GM12878 (cell line): ENCODE results near the gene RNASE9. TPM values are rescaled to one million over a fixed set of nuclear protein-coding genes. Genes with fewer than 3 reads are reported as not detected.

Source experiments
- HDAC6 ChIP-seq: fragments of 200-600 bp; sonication (generic); IDR thresholded peaks from one replicate; pipeline ENCODE4 v1.8.0; 2017; ENCODE audit warnings: antibody characterized with exemption; ENCODE audit not compliant: unreplicated experiment
- KAT2A ChIP-seq: conservative IDR thresholded peaks from 2 replicates; pipeline ENCODE4 v1.6.1; 2011; ENCODE audit warnings: low read depth, low read length; ENCODE audit not compliant: control insufficient read depth
- KLF5 ChIP-seq: fragments of 450-650 bp; IDR thresholded peaks from 2 replicates; pipeline ENCODE4 v1.6.1; 2014; ENCODE audit warnings: mild to moderate bottlenecking; ENCODE audit not compliant: partially characterized antibody
- NR2F1 ChIP-seq: fragments of 450-650 bp; conservative IDR thresholded peaks from 2 replicates; pipeline ENCODE4 v1.6.1; 2017; ENCODE audit warnings: mild to moderate bottlenecking
- SPI1 ChIP-seq: IDR thresholded peaks from 2 replicates; pipeline ENCODE4 v1.6.1; 2011; ENCODE audit warnings: low read depth, mild to moderate bottlenecking, low read length, moderate library complexity, borderline replicate concordance; ENCODE audit not compliant: insufficient read depth
- TCF7 ChIP-seq: IDR thresholded peaks from 2 replicates; pipeline ENCODE4 v1.6.1; 2014; ENCODE audit warnings: antibody characterized with exemption, borderline replicate concordance
- WRNIP1 ChIP-seq: IDR thresholded peaks from 2 replicates; pipeline ENCODE4 v1.6.1; 2011; ENCODE audit warnings: low read depth, low read length, improper control_type of control experiment, borderline replicate concordance
- ZSCAN29 ChIP-seq: fragments of 450-650 bp; IDR thresholded peaks from 2 replicates; pipeline ENCODE4 v1.6.1; 2017; ENCODE audit warnings: mild to moderate bottlenecking, moderate library complexity
- polyA plus RNA-seq, 11 experiments: library from polyadenylated mRNA; depleted of rRNA in 4 of 11; unstranded in 6 of 11; stranded (reverse) in 5 of 11; fragments of >200 nt; fragmentation: Nextera tagmentation in 4 of 11; fragmentation: Illumina TruSeq in 1 of 11; extraction: Ambion mirVana in 4 of 11; extraction: Trizol in 1 of 11; gene quantifications; 1 replicate in 1 of 11; 2 replicates in 10 of 11; pipeline versions ENCODE4 v1.2.1 to v1.2.3, GENCODE V29; 2011 to 2016; ENCODE audit warnings: inconsistent platforms in 2 of 11, missing spikeins in 2 of 11, low read depth in 1 of 11
- total RNA-seq, 4 experiments: library from RNA; depleted of rRNA in 3 of 4; stranded (reverse); fragments of >200 nt in 3 of 4; fragmentation: Illumina TruSeq in 1 of 4; extraction: Trizol in 1 of 4; gene quantifications; 2 replicates each; pipeline versions ENCODE4 v1.2.1 to v1.2.3, GENCODE V29; 2013 to 2021
- TF ChIP-seq, protein P1 (sequence below): IDR thresholded peaks from 2 replicates; pipeline ENCODE4 v1.6.1; 2012; ENCODE audit warnings: improper control_type of control experiment, low read depth, low read length; ENCODE audit not compliant: insufficient replicate concordance
- TF ChIP-seq, protein P2 (sequence below): fragments of 450-650 bp; IDR thresholded peaks from 2 replicates; pipeline ENCODE4 v1.6.1; 2016; ENCODE audit warnings: mild to moderate bottlenecking

Gene RNASE9
- total and polyA plus RNA-seq, 10 of the 15 experiments (the other 5 are each of a cell fraction or from before 2014, with no cell fraction given): not detected

DNA sequence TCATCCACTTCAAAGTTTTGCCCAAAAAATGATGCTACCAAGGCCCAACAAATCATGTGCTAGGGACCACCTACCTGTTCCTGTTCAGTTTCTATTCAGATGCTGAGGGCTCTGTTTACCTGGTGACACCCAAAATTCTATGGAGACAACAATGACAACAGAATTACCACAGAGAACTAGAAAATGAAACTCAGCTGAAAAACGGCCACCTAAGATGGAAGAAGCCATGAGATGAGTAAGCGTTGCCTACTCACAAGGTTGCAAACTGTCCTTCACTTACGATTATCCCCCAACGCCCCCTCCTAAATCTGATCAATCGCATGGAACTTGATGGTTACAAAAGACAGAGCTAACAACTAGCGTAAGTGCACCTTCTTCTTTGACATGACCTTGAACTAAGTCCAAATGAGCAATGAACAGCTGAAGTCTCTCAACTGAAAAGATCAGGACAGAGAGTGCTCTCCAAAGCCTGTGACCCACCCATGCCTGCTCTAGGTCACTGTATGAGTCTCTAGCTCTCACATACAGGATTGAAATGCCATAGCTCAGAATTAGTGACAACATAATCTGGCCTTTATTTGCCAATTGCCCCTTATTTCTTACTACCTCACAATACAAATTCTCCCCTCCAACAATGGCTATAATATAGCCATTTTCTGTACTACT, 26.8 kb upstream of the RNASE9 start, which contains the start of gene RNASE11 (continued):
- TF ChIP-seq, protein P1, sequence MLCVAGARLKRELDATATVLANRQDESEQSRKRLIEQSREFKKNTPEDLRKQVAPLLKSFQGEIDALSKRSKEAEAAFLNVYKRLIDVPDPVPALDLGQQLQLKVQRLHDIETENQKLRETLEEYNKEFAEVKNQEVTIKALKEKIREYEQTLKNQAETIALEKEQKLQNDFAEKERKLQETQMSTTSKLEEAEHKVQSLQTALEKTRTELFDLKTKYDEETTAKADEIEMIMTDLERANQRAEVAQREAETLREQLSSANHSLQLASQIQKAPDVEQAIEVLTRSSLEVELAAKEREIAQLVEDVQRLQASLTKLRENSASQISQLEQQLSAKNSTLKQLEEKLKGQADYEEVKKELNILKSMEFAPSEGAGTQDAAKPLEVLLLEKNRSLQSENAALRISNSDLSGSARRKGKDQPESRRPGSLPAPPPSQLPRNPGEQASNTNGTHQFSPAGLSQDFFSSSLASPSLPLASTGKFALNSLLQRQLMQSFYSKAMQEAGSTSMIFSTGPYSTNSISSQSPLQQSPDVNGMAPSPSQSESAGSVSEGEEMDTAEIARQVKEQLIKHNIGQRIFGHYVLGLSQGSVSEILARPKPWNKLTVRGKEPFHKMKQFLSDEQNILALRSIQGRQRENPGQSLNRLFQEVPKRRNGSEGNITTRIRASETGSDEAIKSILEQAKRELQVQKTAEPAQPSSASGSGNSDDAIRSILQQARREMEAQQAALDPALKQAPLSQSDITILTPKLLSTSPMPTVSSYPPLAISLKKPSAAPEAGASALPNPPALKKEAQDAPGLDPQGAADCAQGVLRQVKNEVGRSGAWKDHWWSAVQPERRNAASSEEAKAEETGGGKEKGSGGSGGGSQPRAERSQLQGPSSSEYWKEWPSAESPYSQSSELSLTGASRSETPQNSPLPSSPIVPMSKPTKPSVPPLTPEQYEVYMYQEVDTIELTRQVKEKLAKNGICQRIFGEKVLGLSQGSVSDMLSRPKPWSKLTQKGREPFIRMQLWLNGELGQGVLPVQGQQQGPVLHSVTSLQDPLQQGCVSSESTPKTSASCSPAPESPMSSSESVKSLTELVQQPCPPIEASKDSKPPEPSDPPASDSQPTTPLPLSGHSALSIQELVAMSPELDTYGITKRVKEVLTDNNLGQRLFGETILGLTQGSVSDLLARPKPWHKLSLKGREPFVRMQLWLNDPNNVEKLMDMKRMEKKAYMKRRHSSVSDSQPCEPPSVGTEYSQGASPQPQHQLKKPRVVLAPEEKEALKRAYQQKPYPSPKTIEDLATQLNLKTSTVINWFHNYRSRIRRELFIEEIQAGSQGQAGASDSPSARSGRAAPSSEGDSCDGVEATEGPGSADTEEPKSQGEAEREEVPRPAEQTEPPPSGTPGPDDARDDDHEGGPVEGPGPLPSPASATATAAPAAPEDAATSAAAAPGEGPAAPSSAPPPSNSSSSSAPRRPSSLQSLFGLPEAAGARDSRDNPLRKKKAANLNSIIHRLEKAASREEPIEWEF: no peak
- no peak for TF ChIP-seq KLF5
- no peak for TF ChIP-seq WRNIP1
- no peak for TF ChIP-seq HDAC6
- TF ChIP-seq, protein P2, sequence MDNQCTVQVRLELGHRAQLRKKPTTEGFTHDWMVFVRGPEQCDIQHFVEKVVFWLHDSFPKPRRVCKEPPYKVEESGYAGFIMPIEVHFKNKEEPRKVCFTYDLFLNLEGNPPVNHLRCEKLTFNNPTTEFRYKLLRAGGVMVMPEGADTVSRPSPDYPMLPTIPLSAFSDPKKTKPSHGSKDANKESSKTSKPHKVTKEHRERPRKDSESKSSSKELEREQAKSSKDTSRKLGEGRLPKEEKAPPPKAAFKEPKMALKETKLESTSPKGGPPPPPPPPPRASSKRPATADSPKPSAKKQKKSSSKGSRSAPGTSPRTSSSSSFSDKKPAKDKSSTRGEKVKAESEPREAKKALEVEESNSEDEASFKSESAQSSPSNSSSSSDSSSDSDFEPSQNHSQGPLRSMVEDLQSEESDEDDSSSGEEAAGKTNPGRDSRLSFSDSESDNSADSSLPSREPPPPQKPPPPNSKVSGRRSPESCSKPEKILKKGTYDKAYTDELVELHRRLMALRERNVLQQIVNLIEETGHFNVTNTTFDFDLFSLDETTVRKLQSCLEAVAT: no peak
- no peak for TF ChIP-seq NR2F1
- TF ChIP-seq KAT2A: no peak
- no peak for TF ChIP-seq SPI1
- no peak for TF ChIP-seq TCF7
- TF ChIP-seq ZSCAN29: no peak
- TF ChIP-seq, all 136 proteins: peak for 0
